Spleen (tissue), 13 donors: Measurements from ENCODE around the gene PERM1. TPM values are rescaled to one million over a fixed set of nuclear protein-coding genes. Genes with fewer than 3 reads are reported as not detected.
"Not testable (repeated sequence)": the region's sequence is repeated elsewhere in the genome, so short reads cannot be mapped to it uniquely, and the experiment has no call there.

Experiments used
- DNase-seq: peaks from one replicate; pipeline ENCODE4 v3.0.0-alpha.2; 2020
- H3K27ac ChIP-seq, 8 donors: fragments of 200-600 bp; sonication (generic) in 7 of 8; 1 replicate in 4 of 8; 2 replicates in 4 of 8; pipeline versions ENCODE4 v1.5.0 to v1.8.0; 2016 to 2021; ENCODE audit warnings: inconsistent platforms in 4 of 8, mild to moderate bottlenecking in 4 of 8, moderate library complexity in 1 of 8
- H3K27me3 ChIP-seq, 7 donors: fragments of 200-600 bp; sonication (generic) in 6 of 7; replicated peaks in 1 of 7; 1 replicate in 4 of 7; 2 replicates in 3 of 7; pipeline versions ENCODE4 v1.5.0 to v1.8.0; 2016 to 2021; ENCODE audit warnings: inconsistent platforms in 3 of 7, mild to moderate bottlenecking in 1 of 7
- H3K36me3 ChIP-seq, 6 donors: fragments of 200-600 bp; sonication (generic) in 5 of 6; 1 replicate in 4 of 6; 2 replicates in 2 of 6; pipeline versions ENCODE4 v1.5.0 to v1.8.0; 2016 to 2021; ENCODE audit warnings: inconsistent platforms in 2 of 6
- H3K4me1 ChIP-seq, 6 donors: fragments of 200-600 bp; sonication (generic) in 5 of 6; 1 replicate in 3 of 6; 2 replicates in 3 of 6; pipeline versions ENCODE4 v1.5.0 to v1.8.0; 2016 to 2021; ENCODE audit warnings: inconsistent platforms in 3 of 6
- H3K4me3 ChIP-seq, 8 donors: fragments of 200-600 bp; sonication (generic) in 7 of 8; 1 replicate in 4 of 8; 2 replicates in 4 of 8; pipeline versions ENCODE4 v1.5.0 to v1.8.0; 2016 to 2021; ENCODE audit warnings: inconsistent platforms in 4 of 8, mild to moderate bottlenecking in 4 of 8, moderate library complexity in 2 of 8
- H3K9me3 ChIP-seq, 8 donors: fragments of 200-600 bp; sonication (generic) in 7 of 8; 1 replicate in 4 of 8; 2 replicates in 4 of 8; pipeline versions ENCODE4 v1.5.0 to v1.8.0; 2016 to 2021; ENCODE audit warnings: inconsistent platforms in 4 of 8
- CTCF ChIP-seq, 11 experiments: fragments of 200-600 bp in 7 of 11; fragments of 450-650 bp in 4 of 11; sonication (generic) in 4 of 11; IDR thresholded peaks in 8 of 11; conservative IDR thresholded peaks in 3 of 11; 1 replicate in 7 of 11; 2 replicates in 4 of 11; pipeline versions ENCODE4 v1.4.0 to v1.8.0; 2016 to 2021; ENCODE audit warnings: antibody characterized with exemption in 11 of 11, inconsistent platforms in 4 of 11, mild to moderate bottlenecking in 1 of 11
- POLR2A ChIP-seq, 3 donors: fragments of 450-650 bp; IDR thresholded peaks; one replicate each; pipeline ENCODE4 v1.5.1; 2017; ENCODE audit warnings: antibody characterized with exemption in 3 of 3, mild to moderate bottlenecking in 1 of 3
- POLR2AphosphoS5 ChIP-seq, 3 donors: sonication (generic); formaldehyde crosslinking; IDR thresholded peaks; one replicate each; pipeline ENCODE4 v1.5.1; 2017; ENCODE audit warnings: antibody characterized with exemption in 3 of 3
- WGBS, 5 donors: extraction: QIAGEN DNeasy Blood & Tissue Kit in 3 of 5; methylation state at CpG; one replicate each; pipeline versions ENCODE4 v1.1.5 to v1.1.7; 2013 to 2018; 5-methylcytosine and 5-hydroxymethylcytosine counted together
- intact Hi-C: fragments of 100-400 bp; cut with DNase I; formaldehyde crosslinking; loops from one replicate; pipeline ENCODE4 v1.15.0; 2023; ENCODE audit warnings: low total_unique reads
- long read RNA-seq, 2 donors: transcript quantifications; one replicate each; lab custom pipeline, GENCODE V29; 2026
- polyA plus RNA-seq, 3 donors: library from polyadenylated mRNA; stranded (reverse); fragments of 200-250 nt; gene quantifications; one replicate each; pipeline ENCODE4 v1.2.1, GENCODE V29; 2013
- total RNA-seq, 7 donors: library from RNA; depleted of rRNA in 3 of 7; stranded (reverse); fragments of >200 nt in 3 of 7; fragmentation: NEBNext Ultra II Directional in 4 of 7; extraction: Animal tissue kit (Norgen Biotek cat#: 25700) in 4 of 7; gene quantifications; one replicate each; pipeline versions ENCODE4 v1.1.0 to v1.2.1, GENCODE V29; 2016 to 2021
- donor health status: healthy with polysubstance abuse.
- donor health status: DM: no; HTN: no; CAD: no; lungs with moderate emphysema.
- donor health status: DM: no; HTN: no; CAD: no.
- donor health status: Bipolar disorder and iron deficiency.
- donor health status: healthy.
- donor health status: DM: no; HTN: no; CAD: no.
- donor health status: DM: yes; HTN: yes; CAD: no.

Gene PERM1
- total RNA-seq: under 1 TPM in 3 of 7 donors, not detected in 4; 0.39 to 0.85 (median 0.60) TPM
- under 1 TPM; 0.20 to 0.80 (median 0.21) TPM for polyA plus RNA-seq
- long read RNA-seq, donor 1: 0 reads
- long read RNA-seq, donor 2: 0 reads

GRCh38 chr1:981955-982558 is at the start of gene PERM1:
PERM1 (minus strand) TSS chr1:982093; CDS start chr1:981029, 1,064 bp downstream.
- WGBS, 5 donors: 64 to 73% (median 66%) methylated on average over 19 to 28 of the region's 28 CpGs
- peaks cover 0 to 9% (median 4%) of the 10 kb centered on the region in 6 donors for H3K4me1 ChIP-seq
- no peak for DNase-seq
- H3K9me3 ChIP-seq: no peaks in the 10 kb centered on the region
- H3K36me3 ChIP-seq: no peaks in the 10 kb centered on the region
- peaks cover 0 to 80% (median 19%) of the 10 kb centered on the region in 7 donors for H3K27me3 ChIP-seq
- intact Hi-C loops: no loop called here
- H3K27ac ChIP-seq: no peak within 1 kb of the TSS
- H3K4me3 ChIP-seq: no peak within 1 kb of the TSS
- no peak for TF ChIP-seq CTCF (IDR thresholded peaks at IDR 0.05 in 8 of 11, conservative IDR thresholded peaks at IDR 0.05 in 3 of 11)
- TF ChIP-seq POLR2A (IDR thresholded peaks at IDR 0.05): no peak
- TF ChIP-seq POLR2AphosphoS5 (IDR thresholded peaks at IDR 0.05): no peak

GRCh38 chr1:1030867-1031658 is 49.2 kb upstream of the PERM1 start:
- DNase-seq, H3K27ac ChIP-seq, H3K9me3 ChIP-seq, H3K36me3 ChIP-seq, intact Hi-C loops, H3K4me3 ChIP-seq: not testable (repeated sequence)
- WGBS, 5 donors: 63 to 81% (median 76%) methylated on average over 5 to 7 of the region's 7 CpGs
- peaks cover 4 to 49% (median 24%) of the 10 kb centered on the region in 6 donors for H3K4me1 ChIP-seq
- peaks cover 7 to 60% (median 34%) of the 10 kb centered on the region in 7 donors for H3K27me3 ChIP-seq

GRCh38 chr1:1027791-1028190 is 45.9 kb upstream of the PERM1 start:
- H3K9me3 ChIP-seq: no peaks in the 10 kb centered on the region
- no peaks in the 10 kb centered on the region for H3K36me3 ChIP-seq
- peaks cover 4 to 55% (median 20%) of the 10 kb centered on the region in 6 donors for H3K4me1 ChIP-seq
- peaks cover 3 to 37% (median 16%) of the 10 kb centered on the region in 7 donors for H3K27me3 ChIP-seq
- WGBS, 5 donors: 68 to 85% (median 79%) methylated on average over 13 to 17 of the region's 17 CpGs
- H3K4me3 ChIP-seq: no peak overlapping the region
- intact Hi-C loops: no loop called here
- TF ChIP-seq POLR2A (IDR thresholded peaks at IDR 0.05): no peak
- no peak for TF ChIP-seq CTCF (IDR thresholded peaks at IDR 0.05 in 8 of 11, conservative IDR thresholded peaks at IDR 0.05 in 3 of 11)
- no peak for TF ChIP-seq POLR2AphosphoS5 (IDR thresholded peaks at IDR 0.05)
- DNase-seq: no peak
- no peak overlapping the region for H3K27ac ChIP-seq

GRCh38 chr1:1026599-1027413 is 44.9 kb upstream of the PERM1 start:
- 46 to 59% (median 55%) methylated on average over 5 to 21 of the region's 21 CpGs for WGBS, 5 donors
- DNase-seq: no peak
- intact Hi-C loops: no loop called here

More at GRCh38 chr1:1026599-1027413, 44.9 kb upstream of the PERM1 start:
- Histone ChIP-seq H3K36me3 (no peaks in the 10 kb centered on the region), H3K4me3 (no peak overlapping the region), H3K9me3 (no peaks in the 10 kb centered on the region), H3K4me1 (peaks cover 0 to 55% (median 14%) of the 10 kb centered on the region in 6 donors), H3K27me3 (peaks cover 0 to 35% (median 6%) of the 10 kb centered on the region in 7 donors), H3K27ac (no peak overlapping the region)
- TF ChIP-seq CTCF (IDR thresholded peaks at IDR 0.05 in 8 of 11, conservative IDR thresholded peaks at IDR 0.05 in 3 of 11) (no peak), POLR2AphosphoS5 (IDR thresholded peaks at IDR 0.05) (no peak), POLR2A (IDR thresholded peaks at IDR 0.05) (no peak)
